Ovary (tissue), 3 donors: ENCODE data around the gene CRMP1.

ENCODE experiments used
- CTCF ChIP-seq, 3 donors: fragments of 450-650 bp in 2 of 3; fragments of 200-600 bp in 1 of 3; IDR thresholded peaks; one replicate each; pipeline versions ENCODE4 v1.5.1 to v1.8.0; 2016 to 2022; ENCODE audit warnings: antibody characterized with exemption in 3 of 3, mild to moderate bottlenecking in 1 of 3
- EP300 ChIP-seq: sonication (generic); formaldehyde crosslinking; IDR thresholded peaks from one replicate; pipeline ENCODE4 v1.6.1; 2017; ENCODE audit warnings: antibody characterized with exemption
- POLR2A ChIP-seq: fragments of 450-650 bp; IDR thresholded peaks from one replicate; pipeline ENCODE4 v1.6.1; 2017; ENCODE audit warnings: antibody characterized with exemption, mild to moderate bottlenecking, moderate library complexity
- donor health status: DM: no; HTN: no; CAD: no.

- TF ChIP-seq CTCF (IDR thresholded peaks at IDR 0.05) (no peak), EP300 (no peak), POLR2A (no peak)
Measured at GRCh38 chr4:5941601-5942000, 48.7 kb upstream of the CRMP1 start.
